HCT116 (cell line): Measurements from ENCODE around the gene SLC16A12. TPM values are rescaled to one million over a fixed set of nuclear protein-coding genes. Genes with fewer than 3 reads are reported as not detected.

Source experiments
- ATAC-seq: fragments of 200-7000 bp; cut with Tn5 transposase; 2 replicates; pipeline ENCODE4 v1.9.1; 2020; ENCODE audit warnings: mild to moderate bottlenecking, moderate library complexity
- BruUV-seq: library from RNA; stranded (reverse); fragments of 400-500 nt; replicated peaks from 2 replicates; lab custom pipeline; 2021; lab: Mats Ljungman, UMichigan
- CTCF ChIA-PET: fragments of 300-600 bp; sonication (Branson Sonifier 250); formaldehyde crosslinking; loops from one replicate; lab custom pipeline; 2021; ENCODE audit warnings: antibody characterized with exemption; lab: Charles Lee
- POLR2A ChIA-PET: fragments of 300-600, 350-600 bp; sonication (Branson Sonifier 250); formaldehyde crosslinking; loops from one replicate; lab custom pipeline; 2021; ENCODE audit warnings: antibody characterized with exemption; lab: Charles Lee
- RAD21 ChIA-PET, 2 experiments: fragments of 300-600 bp; sonication (Branson Sonifier 250); formaldehyde crosslinking; loops; one replicate each; lab custom pipeline; 2023; ENCODE audit warnings: low total read pairs in 2 of 2; ENCODE audit not compliant: uncharacterized antibody in 2 of 2, unreplicated experiment in 2 of 2, low non-redundant PET in 1 of 2; lab: Charles Lee
- DNase-seq: peaks from one replicate; pipeline ENCODE4 v3.0.0-alpha.2; 2010; ENCODE audit warnings: low read depth, low spot score
- H2AFZ ChIP-seq: fragments of 200-600 bp; shearing (Covaris generic), sonication (generic); 2 replicates; pipeline ENCODE4 v1.6.1; 2017; ENCODE audit warnings: low read depth, mixed run types, mixed read lengths, antibody characterized with exemption, low read length; ENCODE audit not compliant: poor library complexity, severe bottlenecking
- H3K27ac ChIP-seq: 2 replicates; pipeline ENCODE4 v1.5.1; 2012; ENCODE audit warnings: low read depth, low read length
- H3K27me3 ChIP-seq: fragments of 200-600 bp; sonication (generic); 2 replicates; pipeline ENCODE4 v1.6.1; 2016; ENCODE audit warnings: mixed run types, low read length, mixed read lengths; ENCODE audit not compliant: insufficient read depth
- H3K36me3 ChIP-seq, 2 experiments: fragments of 200-500 bp in 1 of 2; fragments of 200-600 bp in 1 of 2; sonication (Bioruptor generic) in 1 of 2; sonication (generic) in 1 of 2; 2 replicates each; pipeline versions ENCODE4 v1.5.1 to v1.6.1; 2014 to 2016; ENCODE audit warnings: low read length in 2 of 2, inconsistent platforms in 1 of 2, mixed read lengths in 1 of 2, mixed run types in 1 of 2; ENCODE audit not compliant: insufficient read depth in 2 of 2, control insufficient read depth in 1 of 2
- H3K4me1 ChIP-seq, 2 experiments: fragments of 200-600 bp in 1 of 2; sonication (generic) in 1 of 2; 2 replicates each; pipeline versions ENCODE4 v1.5.1 to v1.6.1; 2012 to 2017; ENCODE audit warnings: low read length in 2 of 2, inconsistent platforms in 1 of 2, mild to moderate bottlenecking in 1 of 2, mixed read lengths in 1 of 2, mixed run types in 1 of 2, moderate library complexity in 1 of 2; ENCODE audit not compliant: insufficient read depth in 2 of 2, control insufficient read depth in 1 of 2
- H3K4me2 ChIP-seq: fragments of 200-600 bp; sonication (generic); 2 replicates; pipeline ENCODE4 v1.6.1; 2017; ENCODE audit warnings: mixed run types, low read length, mixed read lengths
- H3K4me3 ChIP-seq, 2 experiments: fragments of 200-600 bp in 1 of 2; sonication (generic) in 1 of 2; replicated peaks in 1 of 2; 2 replicates each; pipeline ENCODE4 v1.5.1; 2011 to 2016; ENCODE audit warnings: low read length in 2 of 2, control low read depth in 1 of 2, low read depth in 1 of 2, mild to moderate bottlenecking in 1 of 2, mixed read lengths in 1 of 2, mixed run types in 1 of 2
- H3K79me2 ChIP-seq: fragments of 200-600 bp; sonication (generic); 2 replicates; pipeline ENCODE4 v1.6.1; 2017; ENCODE audit warnings: mild to moderate bottlenecking, mixed run types, low read length, moderate library complexity, mixed read lengths; ENCODE audit not compliant: insufficient read depth
- H3K9ac ChIP-seq: fragments of 200-600 bp; sonication (generic); 2 replicates; pipeline ENCODE4 v1.6.1; 2016; ENCODE audit warnings: low read length, mixed read lengths
- H3K9me2 ChIP-seq: fragments of 200-600 bp; sonication (generic), shearing (Covaris generic); 2 replicates; pipeline ENCODE4 v1.6.1; 2017; ENCODE audit warnings: mixed run types, mild to moderate bottlenecking, moderate library complexity; ENCODE audit not compliant: insufficient read depth
- H3K9me3 ChIP-seq, 2 experiments: fragments of 200-500 bp in 1 of 2; fragments of 200-600 bp in 1 of 2; sonication (Bioruptor generic) in 1 of 2; sonication (generic) in 1 of 2; 2 replicates each; pipeline ENCODE4 v1.6.1; 2014 to 2017; ENCODE audit warnings: low read length in 2 of 2, mixed read lengths in 2 of 2, inconsistent platforms in 1 of 2, low read depth in 1 of 2, mild to moderate bottlenecking in 1 of 2, mixed run types in 1 of 2, moderate library complexity in 1 of 2; ENCODE audit not compliant: control insufficient read depth in 1 of 2, insufficient read depth in 1 of 2
- H4K20me1 ChIP-seq: fragments of 200-600 bp; sonication (generic), shearing (Covaris generic); 2 replicates; pipeline ENCODE4 v1.6.1; 2017; ENCODE audit warnings: mixed run types, mild to moderate bottlenecking, moderate library complexity; ENCODE audit not compliant: insufficient read depth
- EZH2 ChIP-seq: fragments of 200-600 bp; sonication (generic); IDR thresholded peaks from 2 replicates; pipeline ENCODE4 v1.6.1; 2017; ENCODE audit warnings: antibody characterized with exemption, mixed run types
- RAD21 ChIP-seq: IDR thresholded peaks from 2 replicates; pipeline ENCODE4 v1.6.1; 2012; ENCODE audit warnings: low read depth, mild to moderate bottlenecking
- SP1 ChIP-seq: IDR thresholded peaks from 2 replicates; pipeline ENCODE4 v1.6.1; 2012; ENCODE audit warnings: low read depth
- YY1 ChIP-seq: IDR thresholded peaks from 2 replicates; pipeline ENCODE4 v1.6.1; 2011; ENCODE audit warnings: low read length, low read depth, moderate library complexity, mild to moderate bottlenecking; ENCODE audit not compliant: insufficient replicate concordance; ENCODE audit errors: extremely low read depth
- ZBTB33 ChIP-seq: IDR thresholded peaks from 2 replicates; pipeline ENCODE4 v1.6.1; 2011; ENCODE audit warnings: mild to moderate bottlenecking, low read length, moderate library complexity; ENCODE audit not compliant: insufficient replicate concordance; ENCODE audit errors: extremely low read depth
- ZNF274 ChIP-seq: fragments of 200-500 bp; sonication (Bioruptor generic); IDR thresholded peaks from 2 replicates; pipeline ENCODE4 v1.6.1; 2014; ENCODE audit warnings: mild to moderate bottlenecking, low read depth, low read length, inconsistent platforms
- intact Hi-C: fragments of 100-400 bp; cut with micrococcal nuclease; formaldehyde crosslinking; loops from 2 replicates; pipeline ENCODE4 v1.10.0; 2022
- total RNA-seq: library from RNA; stranded (reverse); gene quantifications from one replicate; pipeline ENCODE4 v1.2.1, GENCODE V29; 2021; ENCODE audit not compliant: unreplicated experiment
- TF ChIP-seq, protein P1 (sequence below): IDR thresholded peaks from 2 replicates; pipeline ENCODE4 v1.6.1; 2012

Gene SLC16A12
- total RNA-seq, 1 experiment from 2014 or later: not detected

DNA sequence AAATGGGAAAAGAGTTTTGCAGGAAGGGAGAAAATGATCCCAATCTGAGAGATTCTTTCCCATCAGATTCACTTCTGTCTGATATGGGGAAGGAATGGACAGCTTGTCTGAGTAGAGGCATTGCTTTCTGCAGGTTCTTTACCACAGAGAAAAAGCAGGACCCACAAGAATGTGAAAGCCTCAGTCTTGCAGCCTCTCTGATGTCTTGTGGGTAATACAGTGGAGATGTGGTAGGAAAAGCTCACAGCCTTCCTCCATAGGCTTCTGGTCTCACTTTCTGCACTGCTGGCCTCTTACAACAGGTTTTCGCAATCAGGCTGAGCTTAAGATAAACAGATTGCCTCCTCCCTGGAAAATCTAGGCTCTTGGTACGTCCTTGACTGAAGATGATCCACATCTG, 142.4 kb downstream of the SLC16A12 start:
- Histone ChIP-seq H3K4me2 (peak overlapping the region; percentile 68), H3K4me1 (peaks cover 2 to 11% of the 10 kb centered on the region in 2 experiments; a peak in 3 of 4 replicates), H4K20me1 (no peaks in the 10 kb centered on the region), H3K9me3 (no peaks in the 10 kb centered on the region), H3K27me3 (no peaks in the 10 kb centered on the region), H3K9me2 (no peaks in the 10 kb centered on the region), H3K79me2 (no peaks in the 10 kb centered on the region), H3K9ac (no peak overlapping the region), H3K4me3 (peak overlapping the region; percentile 54 to 70), H3K36me3 (no peaks in the 10 kb centered on the region), H2AFZ (peak overlapping the region; percentile 52), H3K27ac (no peak overlapping the region)
- CTCF ChIA-PET: interaction anchor here (0.6 to 1.5 kb wide), 2 partner anchors 23 to 137 kb away, joined by 3 to 7 read pairs; no protein-coding TSS in a partner anchor
- TF ChIP-seq SP1 (no peak), ZBTB33 (no peak), EZH2 (no peak), YY1 (no peak), RAD21 (no peak), ZNF274 (no peak)
- TF ChIP-seq, protein P1, sequence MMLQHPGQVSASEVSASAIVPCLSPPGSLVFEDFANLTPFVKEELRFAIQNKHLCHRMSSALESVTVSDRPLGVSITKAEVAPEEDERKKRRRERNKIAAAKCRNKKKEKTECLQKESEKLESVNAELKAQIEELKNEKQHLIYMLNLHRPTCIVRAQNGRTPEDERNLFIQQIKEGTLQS: no peak
- RAD21 ChIA-PET: no interaction called here
- ATAC-seq (no peak), DNase-seq (no peak)
- TSS peak; percentile 63 for BruUV-seq
- intact Hi-C loops: no loop called here
- POLR2A ChIA-PET: interaction anchor here (1.1 kb wide), 1 partner anchor 21 kb away, joined by 7 read pairs; the partner anchor contains the start of gene IFIT5
